ENCODE data around the gene ALDH4A1. TPM values are rescaled to one million over a fixed set of nuclear protein-coding genes. Genes with fewer than 3 reads are reported as not detected.

Gene ALDH4A1
- total RNA-seq, 1 donor, result 28.6 TPM

- Histone ChIP-seq H3K36me3 (ENCODE audit: insufficient read depth, low read length) (peaks cover 6% of the 10 kb centered on the region), H3K9me3 (ENCODE audit: low read depth, low read length) (no peaks in the 10 kb centered on the region), H3K27me3 (ENCODE audit: insufficient read depth, low read length) (no peaks in the 10 kb centered on the region), H4K20me1 (ENCODE audit: insufficient read depth, low read length) (peaks cover 17% of the 10 kb centered on the region), H3K27ac (ENCODE audit: low read depth, low read length) (peak overlapping the region; percentile 89), H3K4me3 (ENCODE audit: insufficient read depth, low read length) (peak overlapping the region; percentile 65), H2AFZ (ENCODE audit: low read length) (peak overlapping the region; percentile 79), H3K4me2 (ENCODE audit: insufficient read depth, low read length) (peak overlapping the region; percentile 87), H3K4me1 (ENCODE audit: insufficient read depth, low read length) (peaks cover 63% of the 10 kb centered on the region), H3K79me2 (ENCODE audit: insufficient read depth, low read length) (peaks cover 94% of the 10 kb centered on the region)
- TF ChIP-seq CTCF (IDR thresholded peaks at IDR 0.05; ENCODE audit: extremely low read depth, low read depth, low read length), result no peak
- DNase-seq (ENCODE audit: insufficient read length, low spot score, missing footprints), result peak; percentile 90
Measured at GRCh38 chr1:18950401-18951026, 48.2 kb upstream of the ALDH4A1 start.

GRCh38 chr1:18949686-18950400 is 47.5 kb upstream of the ALDH4A1 start:
- Histone ChIP-seq H3K27me3 (ENCODE audit: insufficient read depth, low read length) (no peaks in the 10 kb centered on the region), H3K4me2 (ENCODE audit: insufficient read depth, low read length) (peak overlapping the region; percentile 87), H3K36me3 (ENCODE audit: insufficient read depth, low read length) (peaks cover 6% of the 10 kb centered on the region), H2AFZ (ENCODE audit: low read length) (peak overlapping the region; percentile 79), H3K9me3 (ENCODE audit: low read depth, low read length) (no peaks in the 10 kb centered on the region), H4K20me1 (ENCODE audit: insufficient read depth, low read length) (peaks cover 12% of the 10 kb centered on the region), H3K4me3 (ENCODE audit: insufficient read depth, low read length) (peak overlapping the region; percentile 65), H3K27ac (ENCODE audit: low read depth, low read length) (peak overlapping the region; percentile 89), H3K79me2 (ENCODE audit: insufficient read depth, low read length) (peaks cover 94% of the 10 kb centered on the region), H3K4me1 (ENCODE audit: insufficient read depth, low read length) (peaks cover 58% of the 10 kb centered on the region)
- TF ChIP-seq CTCF (IDR thresholded peaks at IDR 0.05; ENCODE audit: extremely low read depth, low read depth, low read length), result peak; percentile 25
- peak; percentile 92 for DNase-seq (ENCODE audit: insufficient read length, low spot score, missing footprints)

GRCh38 chr1:18948913-18949685 is 46.7 kb upstream of the ALDH4A1 start:
- TF ChIP-seq CTCF (IDR thresholded peaks at IDR 0.05; ENCODE audit: extremely low read depth, low read depth, low read length), result no peak
- peak; percentile 91 for DNase-seq (ENCODE audit: insufficient read length, low spot score, missing footprints)
- Histone ChIP-seq H3K9me3 (ENCODE audit: low read depth, low read length) (no peaks in the 10 kb centered on the region), H3K4me3 (ENCODE audit: insufficient read depth, low read length) (peak overlapping the region; percentile 65), H3K79me2 (ENCODE audit: insufficient read depth, low read length) (peaks cover 94% of the 10 kb centered on the region), H2AFZ (ENCODE audit: low read length) (peak overlapping the region; percentile 79), H3K36me3 (ENCODE audit: insufficient read depth, low read length) (peaks cover 6% of the 10 kb centered on the region), H4K20me1 (ENCODE audit: insufficient read depth, low read length) (peaks cover 6% of the 10 kb centered on the region), H3K4me1 (ENCODE audit: insufficient read depth, low read length) (peaks cover 50% of the 10 kb centered on the region), H3K27me3 (ENCODE audit: insufficient read depth, low read length) (no peaks in the 10 kb centered on the region), H3K27ac (ENCODE audit: low read depth, low read length) (peak overlapping the region; percentile 89), H3K4me2 (ENCODE audit: insufficient read depth, low read length) (peak overlapping the region; percentile 87)

Measured in osteoblast (primary cell).